ENCODE measurements around the gene SPATA3.
"Not testable (repeated sequence)": the region's sequence is repeated elsewhere in the genome, so short reads cannot be mapped to it uniquely, and the experiment has no call there.

The SPATA3 gene

DNA sequence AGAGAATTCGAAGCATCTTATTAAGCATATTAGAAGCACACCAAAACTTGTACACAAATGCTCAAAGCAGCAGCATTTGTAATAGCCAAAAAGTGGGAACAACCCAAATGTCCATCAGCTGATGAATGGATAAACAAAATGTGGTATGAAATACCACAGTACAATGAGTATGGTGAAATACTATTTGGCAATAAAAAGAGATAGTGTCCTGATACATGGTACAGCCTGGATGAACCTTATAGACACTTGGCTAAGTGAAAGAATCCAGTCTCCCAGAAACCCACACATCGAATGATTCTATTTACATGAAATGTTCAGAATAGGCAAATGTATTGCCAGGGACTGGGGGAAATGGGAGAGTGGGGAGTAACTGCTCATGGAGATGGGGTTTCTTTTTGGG, 3.0 kb downstream of the SPATA3 start:
- DNase-seq, result no peak

DNA sequence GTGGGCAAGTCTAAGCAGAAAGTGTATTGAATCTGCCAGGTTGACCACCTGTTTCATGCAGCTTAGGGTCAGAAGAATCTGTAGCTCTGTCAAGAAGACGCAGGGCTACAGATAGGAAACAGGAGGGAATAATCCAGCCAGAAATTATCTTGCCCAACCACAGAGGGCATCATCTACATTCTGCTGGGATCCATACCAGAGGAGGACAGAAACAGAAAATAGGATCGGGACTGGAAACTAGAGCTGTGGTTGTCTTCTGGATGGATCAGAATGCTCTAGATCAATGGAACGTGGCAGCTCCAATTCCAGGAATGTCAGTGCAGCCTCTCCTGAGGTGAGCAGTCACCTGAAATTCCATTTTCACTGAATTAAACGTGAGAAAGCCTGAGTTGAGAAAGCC, 3.6 kb downstream of the SPATA3 start:
- no peak for DNase-seq

GRCh38 chr2:231000211-231000904, 4.4 kb downstream of the SPATA3 start:
- no peak for DNase-seq

DNA sequence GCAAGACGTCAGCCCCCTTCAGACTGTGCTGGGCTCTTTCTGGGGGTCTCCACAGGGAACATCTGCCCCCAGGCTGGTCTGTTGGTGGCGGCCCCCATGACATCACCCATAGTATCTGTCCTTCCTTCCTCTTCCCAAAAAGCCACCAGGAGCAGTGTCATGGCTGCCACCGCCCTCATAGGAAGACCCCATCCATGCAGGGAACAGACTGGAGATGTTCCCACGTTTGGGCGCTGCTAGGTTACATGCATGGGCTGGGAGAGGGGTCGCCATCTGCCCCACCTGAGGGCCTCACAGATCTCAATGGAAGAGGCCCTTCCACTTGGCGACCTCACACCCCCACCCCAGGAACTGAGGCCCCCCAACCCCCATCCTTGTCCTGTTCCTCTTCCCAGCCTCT, 5.1 kb downstream of the SPATA3 start:
- no peak for DNase-seq

- no peak for DNase-seq
These were observed 6.0 kb downstream of the SPATA3 start for GRCh38 chr2:231001921-231002320.

GRCh38 chr2:231002641-231003040, 6.7 kb downstream of the SPATA3 start:
- no peak for DNase-seq

DNA sequence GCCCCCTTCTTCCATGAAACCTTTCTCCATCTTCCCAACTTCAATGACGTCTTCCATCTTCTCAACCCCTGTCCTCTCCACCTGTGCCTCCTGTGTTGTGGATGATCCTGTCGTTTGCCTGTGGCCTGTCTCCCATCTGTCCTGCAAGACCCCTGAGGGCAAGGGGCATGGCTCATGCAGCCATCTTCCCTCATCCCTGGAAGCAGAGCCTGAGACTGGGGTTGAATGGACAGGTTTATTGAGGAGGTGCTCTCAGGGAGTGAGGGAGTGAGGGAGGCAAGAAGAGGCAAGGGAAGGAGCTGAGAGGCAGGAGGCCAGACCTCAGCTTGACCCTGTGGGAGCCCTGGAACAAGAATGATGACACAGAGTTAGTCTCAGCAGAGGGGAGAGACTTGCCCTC, 7.3 kb downstream of the SPATA3 start:
- no peak for DNase-seq

- DNase-seq, result not testable (repeated sequence)
These were observed 9.0 kb downstream of the SPATA3 start for GRCh38 chr2:231004930-231005329.

DNA sequence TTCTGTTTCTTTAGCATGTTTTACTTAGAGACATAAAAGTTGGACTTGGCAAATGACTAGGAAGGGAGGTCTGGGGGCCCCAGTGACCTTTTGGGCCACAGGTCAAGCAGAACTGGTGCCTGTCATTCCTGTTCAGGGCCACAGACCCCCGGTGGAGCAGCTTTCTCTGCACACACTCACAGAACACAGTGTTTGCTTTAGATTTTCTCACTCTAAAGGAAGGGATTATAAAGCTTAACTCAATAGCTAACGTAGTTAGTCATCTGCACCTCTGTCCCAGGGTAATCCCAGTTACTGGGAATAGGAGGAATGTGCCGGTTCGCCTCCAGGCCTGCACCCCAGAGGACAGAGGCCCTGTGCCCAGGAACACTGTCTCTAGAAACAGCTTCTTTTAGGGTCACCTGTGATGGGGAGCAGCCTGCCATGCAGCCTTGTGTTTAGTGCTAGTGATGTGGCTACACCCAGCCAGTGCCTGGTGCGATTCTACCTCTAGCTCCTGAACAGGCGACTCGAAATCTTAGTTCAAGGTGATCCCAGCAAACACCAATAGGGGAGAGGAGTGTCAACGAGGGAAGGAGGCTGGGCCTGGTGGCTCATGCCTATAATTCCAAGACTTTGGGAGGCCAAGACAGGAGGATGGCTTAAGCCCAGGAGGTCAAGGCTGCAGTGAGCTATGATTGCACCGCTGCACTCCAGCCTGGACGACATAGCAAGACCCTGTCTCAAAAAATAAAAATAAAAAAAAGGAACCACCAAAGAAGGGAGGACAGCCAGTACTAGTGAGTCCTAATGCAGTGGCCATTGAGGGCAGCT, 11.6 kb downstream of the SPATA3 start:
- DNase-seq, result no peak

GRCh38 chr2:231008131-231008530, 12.2 kb downstream of the SPATA3 start:
- DNase-seq, result no peak

GRCh38 chr2:231009236-231009919, 13.5 kb downstream of the SPATA3 start:
- DNase-seq, result no peak

DNA sequence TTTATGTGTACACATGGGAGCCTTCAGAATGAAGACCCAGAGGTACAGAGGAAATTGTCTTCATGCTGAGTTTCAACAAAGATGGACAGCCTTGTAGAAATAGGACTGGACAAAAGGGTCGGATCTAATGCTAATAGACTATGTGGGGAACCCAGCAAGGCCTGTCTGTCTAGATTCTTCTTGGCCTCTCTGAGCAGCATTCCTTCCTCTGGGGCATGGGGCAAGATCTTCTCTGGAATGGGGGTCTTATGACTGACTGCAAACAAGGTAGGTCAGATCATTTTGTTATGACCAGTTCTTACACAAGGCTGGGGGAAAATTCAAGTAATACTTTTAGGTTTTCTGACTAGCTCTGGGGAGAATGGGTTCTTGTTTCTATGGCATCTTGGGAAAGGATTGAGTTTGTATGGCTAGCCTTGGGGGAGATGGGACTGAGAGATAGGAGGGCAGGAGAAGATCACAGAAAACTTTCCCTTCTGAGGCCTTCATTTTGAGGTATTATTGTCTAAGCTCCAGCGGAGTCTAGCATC, 14.3 kb downstream of the SPATA3 start:
- no peak for DNase-seq

GRCh38 chr2:231011526-231011925, 15.6 kb downstream of the SPATA3 start:
- no peak for DNase-seq

DNA sequence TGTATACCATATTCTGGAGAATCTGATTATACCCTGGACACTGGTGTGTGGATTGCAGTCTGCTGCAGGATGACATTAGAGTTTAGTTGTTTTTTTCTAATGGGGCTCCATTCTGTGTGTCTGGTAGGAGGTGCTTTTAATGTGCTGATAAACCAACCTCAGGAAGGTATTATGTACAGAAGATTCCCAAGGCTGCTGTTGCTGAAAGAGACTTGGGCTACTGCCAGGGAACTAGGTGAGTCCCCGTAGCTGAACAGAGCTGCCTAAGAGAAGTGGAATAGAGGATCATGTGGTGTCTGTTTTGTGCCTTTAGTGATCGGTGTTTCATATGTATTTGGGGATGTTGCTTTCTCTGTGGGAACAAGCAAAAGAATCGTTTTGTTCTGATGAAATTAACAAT, 16.5 kb downstream of the SPATA3 start:
- DNase-seq, result no peak

GRCh38 chr2:231013820-231014219, 17.9 kb downstream of the SPATA3 start:
- DNase-seq, result no peak

DNA sequence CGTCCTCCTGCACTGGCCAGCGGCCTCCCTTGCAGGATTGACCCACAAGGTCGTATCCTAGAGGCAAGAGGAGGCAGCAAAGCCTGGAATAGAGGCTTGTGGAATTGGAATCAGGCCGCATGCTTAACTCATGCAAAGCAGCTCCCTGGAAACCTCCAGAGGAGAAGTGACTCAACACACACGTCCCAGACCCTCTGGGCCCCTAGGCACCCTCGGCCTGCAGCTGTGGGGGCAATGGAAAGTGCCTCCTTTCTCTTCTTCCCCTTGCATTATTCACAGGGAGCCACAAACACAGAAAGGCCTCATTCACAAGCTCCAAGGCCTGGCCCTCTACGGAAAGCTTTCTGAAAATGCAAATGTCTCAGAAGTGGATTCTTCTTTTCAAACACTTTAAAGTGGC, 19.6 kb downstream of the SPATA3 start:
- no peak for DNase-seq

- no peak for DNase-seq
These were observed 20.0 kb downstream of the SPATA3 start for GRCh38 chr2:231015926-231016325.

DNA sequence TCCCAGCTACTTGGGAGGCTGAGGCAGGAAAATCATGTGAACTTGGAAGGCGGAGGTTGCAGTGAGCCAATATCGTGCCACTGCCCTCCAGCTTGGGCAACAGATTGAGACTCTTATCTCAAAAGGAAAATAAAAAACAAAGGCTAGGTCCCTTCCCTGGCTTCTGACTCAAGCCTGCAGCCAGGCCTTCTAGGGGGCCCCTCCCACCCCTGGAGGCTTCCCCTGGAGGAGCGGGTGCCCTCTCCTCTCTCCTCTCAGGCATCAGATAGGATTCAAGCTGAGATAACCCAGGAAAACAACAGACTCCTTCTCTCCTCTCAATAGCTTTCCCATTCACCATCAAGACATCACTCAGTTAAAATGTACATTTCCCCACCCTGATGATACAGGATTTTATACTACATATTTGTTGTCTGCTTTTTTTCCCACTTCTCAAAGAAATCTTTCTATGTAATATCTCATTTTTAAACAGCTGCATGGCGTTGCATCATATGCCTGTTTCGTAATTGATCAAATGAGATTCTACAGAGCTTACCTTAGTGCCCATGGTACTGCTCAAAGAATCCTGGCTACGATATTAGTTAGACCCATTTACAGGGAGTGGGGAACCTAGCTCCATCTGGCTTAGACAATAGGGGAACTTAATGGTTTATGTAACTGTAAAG, 20.8 kb downstream of the SPATA3 start:
- DNase-seq, result no peak

- DNase-seq, result no peak
These were observed 21.3 kb downstream of the SPATA3 start for GRCh38 chr2:231017231-231017598.

DNA sequence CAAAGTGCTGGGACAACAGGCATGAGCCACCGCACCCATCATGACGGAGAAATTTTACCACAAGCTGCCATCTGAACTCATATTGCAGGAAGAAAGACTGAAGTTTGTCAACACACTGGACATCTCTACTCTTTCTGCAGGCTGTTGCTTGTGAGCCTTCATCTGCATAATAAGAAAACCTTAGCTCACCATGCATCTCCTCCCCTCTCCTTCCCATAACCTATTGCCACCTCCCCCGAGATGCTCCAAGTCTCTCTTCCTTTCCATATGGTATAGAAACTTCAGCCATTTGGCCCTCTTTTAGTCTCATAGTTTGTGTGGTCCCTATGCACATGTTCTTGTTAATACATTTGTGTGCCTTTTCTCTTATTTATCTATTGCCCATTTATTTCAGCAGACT, 22.3 kb downstream of the SPATA3 start:
- DNase-seq, result no peak

DNA sequence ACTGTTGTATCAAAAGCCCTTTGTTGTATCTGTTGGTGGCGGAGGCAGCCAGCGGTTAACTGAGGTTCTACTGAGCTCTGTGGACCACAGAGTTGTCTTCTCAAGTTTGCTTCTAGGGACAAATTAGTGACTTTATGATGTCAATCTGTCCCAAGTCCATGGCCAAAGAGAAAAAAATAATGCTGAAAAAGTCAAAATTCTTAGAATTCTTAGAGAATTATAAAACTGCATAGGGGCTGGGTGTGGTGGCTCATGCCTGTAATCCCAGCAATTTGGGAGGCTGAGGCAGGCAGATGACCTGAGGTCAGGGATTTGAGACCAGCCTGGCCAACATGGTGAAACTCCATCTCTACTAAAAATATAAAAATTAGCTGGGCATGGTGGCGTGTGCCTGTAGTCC, 29.1 kb downstream of the SPATA3 start:
- not testable (repeated sequence) for DNase-seq

DNA sequence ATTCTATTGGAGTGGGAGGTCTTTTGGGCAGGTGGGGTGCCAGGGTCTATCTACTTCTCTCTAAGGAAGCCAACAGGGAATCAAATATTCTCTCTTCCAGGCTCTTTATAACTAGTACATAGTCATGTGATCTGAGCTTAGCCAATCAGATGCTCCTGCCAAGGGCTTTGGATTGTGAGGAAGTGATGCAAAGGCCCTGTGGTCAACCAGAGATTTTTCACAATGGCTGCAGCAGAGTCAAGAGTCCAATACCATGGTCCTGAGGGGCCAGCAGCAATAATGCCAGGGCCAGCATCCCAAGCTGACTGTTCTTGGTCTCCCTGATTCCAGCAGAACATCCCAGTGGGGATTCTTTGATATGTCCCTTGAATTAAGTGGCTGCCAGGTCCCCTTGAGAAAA, 33.0 kb downstream of the SPATA3 start:
- no peak for DNase-seq

- DNase-seq, result no peak
These were observed 33.6 kb downstream of the SPATA3 start for GRCh38 chr2:231029563-231029962.
